Colonic mucosa (tissue), 4 donors: Measurements from ENCODE around the gene KIAA1549. TPM values are rescaled to one million over a fixed set of nuclear protein-coding genes. Genes with fewer than 3 reads are reported as not detected.

Experiments
- DNase-seq: peaks from one replicate; pipeline ENCODE4 v3.0.0-alpha.2; 2020
- H3K27ac ChIP-seq: fragments of 200-600 bp; one replicate; pipeline ENCODE4 v1.8.0; 2021
- H3K27me3 ChIP-seq: fragments of 200-600 bp; one replicate; pipeline ENCODE4 v1.8.0; 2021
- H3K36me3 ChIP-seq: fragments of 200-600 bp; one replicate; pipeline ENCODE4 v1.8.0; 2021
- H3K4me1 ChIP-seq: fragments of 200-600 bp; one replicate; pipeline ENCODE4 v1.8.0; 2021; ENCODE audit warnings: mild to moderate bottlenecking
- H3K4me3 ChIP-seq: fragments of 200-600 bp; one replicate; pipeline ENCODE4 v1.8.0; 2021
- H3K9ac ChIP-seq, 2 donors: one replicate each; pipeline ENCODE4 v1.7.0; 2013; ENCODE audit warnings: control low read depth in 2 of 2, low read depth in 2 of 2, low read length in 2 of 2
- H3K9me3 ChIP-seq: fragments of 200-600 bp; one replicate; pipeline ENCODE4 v1.8.0; 2021
- intact Hi-C: fragments of 100-400 bp; cut with DNase I; formaldehyde crosslinking; loops from one replicate; pipeline ENCODE4 v1.14.1; 2022
- total RNA-seq, 2 donors: library from RNA; stranded (reverse); fragmentation: NEBNext Ultra II Directional in 1 of 2; extraction: Animal tissue kit (Norgen Biotek cat#: 25700) in 1 of 2; gene quantifications; one replicate each; pipeline ENCODE4 v1.2.1, GENCODE V29; 2021
- TF ChIP-seq, protein P1 (sequence below): fragments of 200-600 bp; IDR thresholded peaks from one replicate; pipeline ENCODE4 v1.8.0; 2022; ENCODE audit warnings: antibody characterized with exemption, mild to moderate bottlenecking
- donor health status: healthy.
- donor health status: DM: no; HTN: no; CAD: no.
- donor health status: DM: no; HTN: no; CAD: no.

Gene KIAA1549
- total RNA-seq, 2 donors from 2014 or later, result 2.9 to 3.5 TPM

DNA sequence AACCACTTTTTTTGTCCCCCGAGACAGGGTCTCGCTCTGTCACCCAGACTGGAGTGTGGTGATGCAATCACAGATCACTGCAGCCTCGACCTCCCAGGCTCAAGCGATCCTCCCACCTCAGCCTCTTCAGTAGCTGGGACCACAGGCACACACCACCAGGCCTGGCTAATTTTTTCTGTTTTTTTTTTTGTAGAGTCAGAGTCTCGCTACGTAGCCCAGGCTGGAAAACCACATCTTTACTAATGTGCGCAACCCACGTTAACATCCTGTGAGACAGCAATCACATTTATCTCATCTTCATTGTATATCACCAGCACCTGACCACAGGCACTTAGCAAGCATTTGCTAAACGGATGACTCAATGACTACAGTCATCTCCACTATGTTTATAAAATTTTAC, 105.4 kb downstream of the KIAA1549 start:
- TF ChIP-seq, protein P1, sequence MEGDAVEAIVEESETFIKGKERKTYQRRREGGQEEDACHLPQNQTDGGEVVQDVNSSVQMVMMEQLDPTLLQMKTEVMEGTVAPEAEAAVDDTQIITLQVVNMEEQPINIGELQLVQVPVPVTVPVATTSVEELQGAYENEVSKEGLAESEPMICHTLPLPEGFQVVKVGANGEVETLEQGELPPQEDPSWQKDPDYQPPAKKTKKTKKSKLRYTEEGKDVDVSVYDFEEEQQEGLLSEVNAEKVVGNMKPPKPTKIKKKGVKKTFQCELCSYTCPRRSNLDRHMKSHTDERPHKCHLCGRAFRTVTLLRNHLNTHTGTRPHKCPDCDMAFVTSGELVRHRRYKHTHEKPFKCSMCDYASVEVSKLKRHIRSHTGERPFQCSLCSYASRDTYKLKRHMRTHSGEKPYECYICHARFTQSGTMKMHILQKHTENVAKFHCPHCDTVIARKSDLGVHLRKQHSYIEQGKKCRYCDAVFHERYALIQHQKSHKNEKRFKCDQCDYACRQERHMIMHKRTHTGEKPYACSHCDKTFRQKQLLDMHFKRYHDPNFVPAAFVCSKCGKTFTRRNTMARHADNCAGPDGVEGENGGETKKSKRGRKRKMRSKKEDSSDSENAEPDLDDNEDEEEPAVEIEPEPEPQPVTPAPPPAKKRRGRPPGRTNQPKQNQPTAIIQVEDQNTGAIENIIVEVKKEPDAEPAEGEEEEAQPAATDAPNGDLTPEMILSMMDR, result no peak
- Histone ChIP-seq H3K4me3 (no peak overlapping the region), H3K27me3 (no peaks in the 10 kb centered on the region), H3K4me1 (no peaks in the 10 kb centered on the region), H3K9ac (no peak overlapping the region), H3K27ac (no peak overlapping the region), H3K9me3 (no peaks in the 10 kb centered on the region), H3K36me3 (no peaks in the 10 kb centered on the region)
- no peak for DNase-seq
- intact Hi-C loops, result no loop called here

GRCh38 chr7:138873220-138873892, 107.8 kb downstream of the KIAA1549 start:
- H3K4me1 ChIP-seq, result no peaks in the 10 kb centered on the region
- no peak overlapping the region for H3K27ac ChIP-seq
- H3K9me3 ChIP-seq, result no peaks in the 10 kb centered on the region
- TF ChIP-seq, protein P1, result no peak
- intact Hi-C loops, result no loop called here
- H3K9ac ChIP-seq, result no peak overlapping the region
- no peaks in the 10 kb centered on the region for H3K36me3 ChIP-seq
- DNase-seq, result no peak
- no peak overlapping the region for H3K4me3 ChIP-seq
- no peaks in the 10 kb centered on the region for H3K27me3 ChIP-seq

GRCh38 chr7:138872576-138872975, 108.6 kb downstream of the KIAA1549 start:
- TF ChIP-seq, protein P1, result no peak
- Histone ChIP-seq H3K9ac (no peak overlapping the region), H3K9me3 (no peaks in the 10 kb centered on the region), H3K27me3 (no peaks in the 10 kb centered on the region), H3K4me1 (no peaks in the 10 kb centered on the region), H3K36me3 (no peaks in the 10 kb centered on the region), H3K27ac (no peak overlapping the region), H3K4me3 (no peak overlapping the region)
- DNase-seq, result no peak
- intact Hi-C loops, result no loop called here

GRCh38 chr7:138871814-138872090, 109.4 kb downstream of the KIAA1549 start:
- no peaks in the 10 kb centered on the region for H3K36me3 ChIP-seq
- no peaks in the 10 kb centered on the region for H3K27me3 ChIP-seq
- H3K4me3 ChIP-seq, result no peak overlapping the region
- no peaks in the 10 kb centered on the region for H3K4me1 ChIP-seq
- no peak for DNase-seq
- TF ChIP-seq, protein P1, result no peak
- H3K9me3 ChIP-seq, result no peaks in the 10 kb centered on the region
- H3K27ac ChIP-seq, result no peak overlapping the region
- no peak overlapping the region for H3K9ac ChIP-seq
- intact Hi-C loops, result no loop called here

DNA sequence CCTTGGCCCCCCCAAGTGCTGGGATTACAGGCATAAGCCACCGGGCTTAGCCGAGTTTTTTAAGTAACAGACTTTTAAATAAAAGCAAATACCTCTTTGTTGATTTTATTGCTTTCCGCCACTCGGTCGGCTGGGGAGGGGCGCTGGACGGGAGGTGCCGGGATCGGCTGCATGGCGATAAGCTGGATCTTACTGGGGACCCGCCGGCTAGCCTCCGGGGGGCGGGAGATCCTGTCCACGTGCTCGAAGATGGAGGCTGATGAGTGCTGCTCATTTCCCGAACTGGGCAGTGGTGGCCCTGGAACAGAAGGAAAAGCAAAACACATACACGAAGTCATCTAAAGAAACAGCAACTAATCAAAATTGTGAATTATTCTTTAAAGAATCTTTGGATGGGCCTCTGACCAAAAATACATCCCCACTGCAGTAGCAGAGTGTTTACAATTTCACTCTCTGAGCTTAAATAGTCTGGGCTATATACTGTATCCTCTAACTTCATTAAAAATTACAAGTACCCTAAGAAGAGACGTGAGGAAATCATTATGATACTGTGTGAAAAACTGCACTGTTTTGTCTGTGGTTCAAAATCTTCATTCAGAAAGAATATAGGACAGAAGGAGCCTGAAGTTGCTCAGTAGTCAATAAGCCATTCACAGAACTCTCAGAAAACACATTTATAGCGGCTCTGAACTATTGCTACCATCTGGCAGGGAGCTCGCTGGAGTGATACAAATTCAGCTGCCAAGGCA, 110.0 kb downstream of the KIAA1549 start:
- no peak for DNase-seq
- no peak overlapping the region for H3K27ac ChIP-seq
- H3K27me3 ChIP-seq, result no peaks in the 10 kb centered on the region
- intact Hi-C loops, result no loop called here
- no peaks in the 10 kb centered on the region for H3K36me3 ChIP-seq
- H3K4me1 ChIP-seq, result no peaks in the 10 kb centered on the region
- no peaks in the 10 kb centered on the region for H3K9me3 ChIP-seq
- TF ChIP-seq, protein P1, result no peak
- H3K9ac ChIP-seq, result no peak overlapping the region
- H3K4me3 ChIP-seq, result no peak overlapping the region
